Mesendoderm (in vitro differentiated cells): Measurements from ENCODE around the gene AJM1.
"Not testable (repeated sequence)": the region's sequence is repeated elsewhere in the genome, so short reads cannot be mapped to it uniquely, and the experiment has no call there.

Experiments
- DNase-seq: peaks from one replicate; pipeline ENCODE4 v3.0.0; 2013
- H2AK5ac ChIP-seq: 2 replicates; pipeline ENCODE4 v1.6.1; 2013; ENCODE audit warnings: low read length, inconsistent platforms
- H2BK120ac ChIP-seq: 2 replicates; pipeline ENCODE4 v1.6.1; 2013; ENCODE audit warnings: low read depth, mild to moderate bottlenecking, low read length, moderate library complexity, mixed read lengths
- H2BK15ac ChIP-seq: replicated peaks from 2 replicates; pipeline ENCODE4 v1.6.1; 2013; ENCODE audit warnings: low read depth, mild to moderate bottlenecking, moderate library complexity
- H2BK5ac ChIP-seq: 2 replicates; pipeline ENCODE4 v1.6.1; 2013; ENCODE audit warnings: low read length, inconsistent platforms
- H3K18ac ChIP-seq: 2 replicates; pipeline ENCODE4 v1.6.1; 2013; ENCODE audit warnings: mild to moderate bottlenecking, low read length, mixed read lengths
- H3K23ac ChIP-seq: one replicate; pipeline ENCODE4 v1.6.1; 2013; ENCODE audit warnings: low read length
- H3K27ac ChIP-seq: 2 replicates; pipeline ENCODE4 v1.5.1; 2013; ENCODE audit warnings: low read depth, mild to moderate bottlenecking, inconsistent platforms, low read length, moderate library complexity
- H3K27me3 ChIP-seq: 2 replicates; pipeline ENCODE4 v1.6.1; 2013; ENCODE audit warnings: low read length, control low read depth, mild to moderate bottlenecking, inconsistent platforms; ENCODE audit not compliant: insufficient read depth, poor library complexity
- H3K36me3 ChIP-seq: 2 replicates; pipeline ENCODE4 v1.6.1; 2013; ENCODE audit warnings: low read length, inconsistent platforms; ENCODE audit not compliant: control insufficient read depth, insufficient read depth
- H3K4ac ChIP-seq: one replicate; pipeline ENCODE4 v1.6.1; 2013; ENCODE audit warnings: low read depth, mild to moderate bottlenecking, low read length, moderate library complexity
- H3K4me1 ChIP-seq: 2 replicates; pipeline ENCODE4 v1.6.1; 2013; ENCODE audit warnings: low read depth, low read length, inconsistent platforms; ENCODE audit not compliant: control insufficient read depth
- H3K4me2 ChIP-seq: 2 replicates; pipeline ENCODE4 v1.6.1; 2013; ENCODE audit warnings: low read length
- H3K4me3 ChIP-seq: 2 replicates; pipeline ENCODE4 v1.5.1; 2013; ENCODE audit warnings: mild to moderate bottlenecking, low read length
- H3K56ac ChIP-seq: one replicate; pipeline ENCODE4 v1.6.1; 2013; ENCODE audit warnings: low read length
- H3K79me1 ChIP-seq: 2 replicates; pipeline ENCODE4 v1.6.1; 2013; ENCODE audit warnings: low read length, inconsistent platforms
- H3K79me2 ChIP-seq: 2 replicates; pipeline ENCODE4 v1.6.1; 2013; ENCODE audit warnings: mild to moderate bottlenecking, low read length; ENCODE audit not compliant: control insufficient read depth, insufficient read depth
- H3K9ac ChIP-seq: 2 replicates; pipeline ENCODE4 v1.6.1; 2013; ENCODE audit warnings: low read length, inconsistent platforms
- H4K5ac ChIP-seq: one replicate; pipeline ENCODE4 v1.6.1; 2013; ENCODE audit warnings: low read length
- H4K8ac ChIP-seq: one replicate; pipeline ENCODE4 v1.6.1; 2013; ENCODE audit warnings: low read depth, mild to moderate bottlenecking, control low read depth, low read length, moderate library complexity
- WGBS: extraction: QIAGEN DNeasy Blood & Tissue Kit; methylation state at CpG from one replicate; pipeline ENCODE4 v1.1.7; 2013; ENCODE audit warnings: low lambda C conversion rate, missing lambda C conversion rate; ENCODE audit not compliant: insufficient coverage; ENCODE audit errors: extremely low coverage; 5-methylcytosine and 5-hydroxymethylcytosine counted together

AJM1 gene

GRCh38 chr9:136883670-136884069 lies 41.4 kb downstream of the AJM1 start:
- DNase-seq, H3K4ac ChIP-seq, H2BK15ac ChIP-seq, H2BK5ac ChIP-seq, H3K36me3 ChIP-seq, H2AK5ac ChIP-seq, H3K18ac ChIP-seq, H3K79me1 ChIP-seq, H2BK120ac ChIP-seq, H3K4me3 ChIP-seq, H3K27ac ChIP-seq, H3K23ac ChIP-seq, H3K56ac ChIP-seq, H3K4me1 ChIP-seq, H3K27me3 ChIP-seq, H4K8ac ChIP-seq, H3K4me2 ChIP-seq, H4K5ac ChIP-seq, H3K9ac ChIP-seq: not testable (repeated sequence)
- no CpG with 5 or more reads among the region's 10 CpGs for WGBS
- H3K79me2 ChIP-seq, result peaks cover 16% of the 10 kb centered on the region

DNA sequence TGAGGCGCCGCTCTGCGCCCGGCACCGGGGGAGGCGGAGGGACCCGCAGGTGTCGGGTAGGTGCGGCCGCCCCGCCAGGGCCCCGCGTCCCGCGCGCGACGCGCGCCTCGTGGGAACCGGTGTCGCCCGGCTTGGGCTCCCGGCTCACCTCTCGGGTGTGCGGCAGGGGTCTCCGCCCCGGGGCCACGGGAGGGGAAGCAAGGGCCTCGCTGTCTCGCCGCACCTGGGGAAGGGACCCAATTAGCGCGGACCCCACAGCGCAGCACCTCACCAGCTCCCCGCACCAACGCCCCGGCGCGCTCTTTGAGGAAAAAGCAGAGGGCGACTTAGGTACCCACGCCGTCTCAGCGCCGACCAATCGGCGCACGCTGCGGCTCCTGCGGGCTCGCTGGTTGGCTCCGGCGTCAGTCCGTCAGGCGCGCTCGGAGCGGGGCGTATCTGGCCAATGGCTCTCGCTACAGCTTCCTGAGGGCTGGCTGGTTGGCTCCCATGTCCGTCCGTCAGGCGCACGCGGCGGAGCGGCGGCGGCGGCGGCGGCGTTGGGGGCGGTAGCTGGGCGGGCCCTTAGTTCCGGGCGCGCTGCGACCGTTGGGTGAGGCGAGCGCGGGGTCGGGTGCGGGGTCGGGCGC lies 43.8 kb downstream of the AJM1 start, which contains the start of gene TRAF2:
TRAF2 (plus strand) TSS at position 567 of the 629 bp plus-strand sequence. CDS start 12,225 bp downstream, outside the sequence.
- H3K27ac ChIP-seq, result no peak within 1 kb of the TSS

GRCh38 chr9:136886610-136887597 lies 44.6 kb downstream of the AJM1 start:
- H4K5ac ChIP-seq, result no peak overlapping the region
- no peak overlapping the region for H2BK15ac ChIP-seq
- H3K79me1 ChIP-seq, result peaks cover 15% of the 10 kb centered on the region
- DNase-seq, result peak; percentile 64
- H2BK5ac ChIP-seq, result peak overlapping the region; percentile 59
- no peak overlapping the region for H3K27ac ChIP-seq
- peak overlapping the region; percentile 82 for H3K4me3 ChIP-seq
- no peak overlapping the region for H2BK120ac ChIP-seq
- peaks cover 41% of the 10 kb centered on the region for H3K79me2 ChIP-seq
- peak overlapping the region; percentile 88 for H3K18ac ChIP-seq
- H3K27me3 ChIP-seq, result no peaks in the 10 kb centered on the region
- peak overlapping the region; percentile 95 for H3K9ac ChIP-seq
- H3K4me2 ChIP-seq, result peak overlapping the region; percentile 70
- H3K4ac ChIP-seq, result peak overlapping the region; percentile 82
- H4K8ac ChIP-seq, result no peak overlapping the region
- H3K23ac ChIP-seq, result peak overlapping the region; percentile 66
- H3K56ac ChIP-seq, result peak overlapping the region; percentile 97
- no peaks in the 10 kb centered on the region for H3K36me3 ChIP-seq
- WGBS, result no CpG with 5 or more reads among the region's 76 CpGs
- no peaks in the 10 kb centered on the region for H3K4me1 ChIP-seq
- no peak overlapping the region for H2AK5ac ChIP-seq

More for the DNA sequence above, 43.8 kb downstream of the AJM1 start, which contains the start of gene TRAF2:
- Histone ChIP-seq H3K36me3 (no peaks in the 10 kb centered on the region), H3K27me3 (no peaks in the 10 kb centered on the region), H2BK120ac (no peak within 1 kb of the TSS), H3K23ac (peak within 1 kb of the TSS; percentile 66), H2AK5ac (no peak within 1 kb of the TSS), H3K79me1 (peaks cover 15% of the 10 kb centered on the region), H3K4me1 (no peaks in the 10 kb centered on the region), H3K18ac (peak within 1 kb of the TSS; percentile 88), H3K56ac (peak within 1 kb of the TSS; percentile 97), H3K4me3 (peak within 1 kb of the TSS; percentile 82), H4K5ac (no peak within 1 kb of the TSS), H3K4ac (peak within 1 kb of the TSS; percentile 82), H2BK5ac (peak within 1 kb of the TSS; percentile 59), H4K8ac (no peak within 1 kb of the TSS), H3K79me2 (peaks cover 36% of the 10 kb centered on the region), H3K4me2 (peak within 1 kb of the TSS; percentile 73), H2BK15ac (no peak within 1 kb of the TSS), H3K9ac (peak within 1 kb of the TSS; percentile 95)
- DNase-seq, result peak; percentile 99
- no CpG with 5 or more reads among the region's 88 CpGs for WGBS

DNA sequence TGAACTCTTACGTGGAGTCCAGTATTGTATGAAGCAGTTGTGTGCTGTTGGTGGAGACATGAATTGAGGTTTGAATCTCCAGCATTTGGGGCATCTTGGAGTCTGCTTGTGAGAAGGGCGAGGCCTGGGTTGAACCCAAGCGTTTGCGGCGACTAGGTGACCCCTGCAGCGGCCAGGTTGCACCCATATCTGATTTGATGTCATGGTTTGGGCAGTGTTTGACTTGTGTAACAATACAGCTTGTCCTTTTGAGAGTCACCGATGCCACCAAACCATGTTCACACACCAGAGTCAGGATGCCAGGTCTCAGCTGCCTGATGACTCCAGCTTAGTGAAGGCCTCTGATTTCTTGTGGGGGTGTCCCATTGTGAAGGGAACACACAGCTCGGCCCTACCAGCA lies 46.2 kb downstream of the AJM1 start:
- DNase-seq, result no peak
- no peak overlapping the region for H3K18ac ChIP-seq
- no peak overlapping the region for H3K27ac ChIP-seq
- H3K4ac ChIP-seq, result no peak overlapping the region
- H2BK15ac ChIP-seq, result no peak overlapping the region
- H3K79me2 ChIP-seq, result peaks cover 49% of the 10 kb centered on the region
- no peak overlapping the region for H3K56ac ChIP-seq
- H3K23ac ChIP-seq, result no peak overlapping the region
- WGBS, result no CpG with 5 or more reads among the region's 8 CpGs
- H3K27me3 ChIP-seq, result no peaks in the 10 kb centered on the region
- no peak overlapping the region for H3K4me3 ChIP-seq
- H3K4me2 ChIP-seq, result no peak overlapping the region
- no peak overlapping the region for H4K5ac ChIP-seq
- H2AK5ac ChIP-seq, result no peak overlapping the region
- peaks cover 22% of the 10 kb centered on the region for H3K79me1 ChIP-seq
- H3K9ac ChIP-seq, result no peak overlapping the region
- H2BK120ac ChIP-seq, result no peak overlapping the region
- no peak overlapping the region for H4K8ac ChIP-seq
- no peaks in the 10 kb centered on the region for H3K4me1 ChIP-seq
- peaks cover 3% of the 10 kb centered on the region for H3K36me3 ChIP-seq
- H2BK5ac ChIP-seq, result no peak overlapping the region

- Histone ChIP-seq H3K36me3 (peaks cover 3% of the 10 kb centered on the region), H2AK5ac (no peak overlapping the region), H3K9ac (no peak overlapping the region), H3K56ac (no peak overlapping the region), H3K27ac (no peak overlapping the region), H3K23ac (no peak overlapping the region), H2BK5ac (no peak overlapping the region), H3K79me2 (peaks cover 53% of the 10 kb centered on the region), H3K4me2 (no peak overlapping the region), H3K79me1 (peaks cover 26% of the 10 kb centered on the region), H3K27me3 (no peaks in the 10 kb centered on the region), H4K8ac (no peak overlapping the region), H2BK120ac (no peak overlapping the region), H4K5ac (no peak overlapping the region), H2BK15ac (no peak overlapping the region), H3K4me3 (no peak overlapping the region), H3K4ac (no peak overlapping the region), H3K18ac (no peak overlapping the region), H3K4me1 (no peaks in the 10 kb centered on the region)
- no CpG with 5 or more reads among the region's 42 CpGs for WGBS
- DNase-seq, result no peak
Measured at GRCh38 chr9:136889858-136890257, 47.6 kb downstream of the AJM1 start.
